Measurements from ENCODE around the gene CAPN9. TPM values are rescaled to one million over a fixed set of nuclear protein-coding genes. Genes with fewer than 3 reads are reported as not detected.

CAPN9 gene
- total and polyA plus RNA-seq, 4 donors: not detected

GRCh38 chr1:230747890-230748800 is 957 bp downstream of the CAPN9 start:
- Histone ChIP-seq H3K36me3 (ENCODE audit: control insufficient read depth in 4 of 4, insufficient read depth in 3 of 4, low read depth in 1 of 4, low read length in 3 of 4) (no peaks in the 10 kb centered on the region), H3K27ac (ENCODE audit: low read depth in 1 of 2, low read length in 2 of 2) (no peak overlapping the region), H3K4me1 (ENCODE audit: control insufficient read depth in 4 of 4, insufficient read depth in 4 of 4, low read length in 3 of 4) (peaks cover 0 to 2% (median 0%) of the 10 kb centered on the region in 4 donors), H3K27me3 (ENCODE audit: control insufficient read depth in 4 of 4, insufficient read depth in 4 of 4, low read length in 3 of 4) (no peaks in the 10 kb centered on the region), H3K4me3 (ENCODE audit: low read depth in 1 of 3, low read length in 3 of 3) (no peak overlapping the region), H3K9ac (ENCODE audit: low read depth in 1 of 2, low read length in 2 of 2) (no peak overlapping the region), H3K9me3 (ENCODE audit: control insufficient read depth in 4 of 4, low read length in 3 of 4) (no peaks in the 10 kb centered on the region)
- 70% methylated on average over 16 of the region's 16 CpGs for WGBS
- DNase-seq (ENCODE audit: low spot score): no peak
- TF ChIP-seq ZBTB33 (IDR thresholded peaks at IDR 0.05) (no peak), TAF1 (conservative IDR thresholded peaks at IDR 0.05) (no peak), JUND (IDR thresholded peaks at IDR 0.05) (no peak), ATF3 (IDR thresholded peaks at IDR 0.05) (no peak)

- no peak overlapping the region for H3K9ac ChIP-seq (ENCODE audit: low read depth in 1 of 2, low read length in 2 of 2)
- TF ChIP-seq ZBTB33 (IDR thresholded peaks at IDR 0.05) (no peak), JUND (IDR thresholded peaks at IDR 0.05) (no peak), FOXA2 (IDR thresholded peaks at IDR 0.05) (no peak)
- no peak overlapping the region for H3K4me3 ChIP-seq (ENCODE audit: low read depth in 1 of 3, low read length in 3 of 3)
- H3K9me3 ChIP-seq (ENCODE audit: control insufficient read depth in 4 of 4, low read length in 3 of 4): no peaks in the 10 kb centered on the region
- 87% methylated on average over 12 of the region's 12 CpGs for WGBS
- H3K27me3 ChIP-seq (ENCODE audit: control insufficient read depth in 4 of 4, insufficient read depth in 4 of 4, low read length in 3 of 4): no peaks in the 10 kb centered on the region
- H3K27ac ChIP-seq (ENCODE audit: low read depth in 1 of 2, low read length in 2 of 2): no peak overlapping the region
- H3K4me1 ChIP-seq (ENCODE audit: control insufficient read depth in 4 of 4, insufficient read depth in 4 of 4, low read length in 3 of 4): peaks cover 0 to 2% (median 0%) of the 10 kb centered on the region in 4 donors
- no peaks in the 10 kb centered on the region for H3K36me3 ChIP-seq (ENCODE audit: control insufficient read depth in 4 of 4, insufficient read depth in 3 of 4, low read depth in 1 of 4, low read length in 3 of 4)
- no peak for DNase-seq (ENCODE audit: low spot score)
Observed at GRCh38 chr1:230749150-230749549, 2.0 kb downstream of the CAPN9 start.

- Histone ChIP-seq H3K9ac (ENCODE audit: low read depth in 1 of 2, low read length in 2 of 2) (no peak overlapping the region), H3K4me1 (ENCODE audit: control insufficient read depth in 4 of 4, insufficient read depth in 4 of 4, low read length in 3 of 4) (no peaks in the 10 kb centered on the region), H3K4me3 (ENCODE audit: low read depth in 1 of 3, low read length in 3 of 3) (no peak overlapping the region), H3K27me3 (ENCODE audit: control insufficient read depth in 4 of 4, insufficient read depth in 4 of 4, low read length in 3 of 4) (no peaks in the 10 kb centered on the region), H3K36me3 (ENCODE audit: control insufficient read depth in 4 of 4, insufficient read depth in 3 of 4, low read depth in 1 of 4, low read length in 3 of 4) (no peaks in the 10 kb centered on the region), H3K27ac (ENCODE audit: low read depth in 1 of 2, low read length in 2 of 2) (no peak overlapping the region), H3K9me3 (ENCODE audit: control insufficient read depth in 4 of 4, low read length in 3 of 4) (no peaks in the 10 kb centered on the region)
- WGBS: 90% methylated on average over 3 of the region's 3 CpGs
- TF ChIP-seq FOXA1 (IDR thresholded peaks at IDR 0.05): no peak
- DNase-seq (ENCODE audit: low spot score): no peak
Observed at GRCh38 chr1:230749635-230750034, 2.4 kb downstream of the CAPN9 start.

- no peaks in the 10 kb centered on the region for H3K4me1 ChIP-seq (ENCODE audit: control insufficient read depth in 4 of 4, insufficient read depth in 4 of 4, low read length in 3 of 4)
- WGBS: 83% methylated on average over 5 of the region's 5 CpGs
- H3K4me3 ChIP-seq (ENCODE audit: low read depth in 1 of 3, low read length in 3 of 3): no peak overlapping the region
- H3K9me3 ChIP-seq (ENCODE audit: control insufficient read depth in 4 of 4, low read length in 3 of 4): no peaks in the 10 kb centered on the region
- H3K36me3 ChIP-seq (ENCODE audit: control insufficient read depth in 4 of 4, insufficient read depth in 3 of 4, low read depth in 1 of 4, low read length in 3 of 4): no peaks in the 10 kb centered on the region
- DNase-seq (ENCODE audit: low spot score): no peak
- no peak overlapping the region for H3K27ac ChIP-seq (ENCODE audit: low read depth in 1 of 2, low read length in 2 of 2)
- H3K27me3 ChIP-seq (ENCODE audit: control insufficient read depth in 4 of 4, insufficient read depth in 4 of 4, low read length in 3 of 4): no peaks in the 10 kb centered on the region
- H3K9ac ChIP-seq (ENCODE audit: low read depth in 1 of 2, low read length in 2 of 2): no peak overlapping the region
- TF ChIP-seq REST (IDR thresholded peaks at IDR 0.05) (no peak), ZBTB33 (IDR thresholded peaks at IDR 0.05) (no peak), GABPA (IDR thresholded peaks at IDR 0.05 in 1 of 2, conservative IDR thresholded peaks at IDR 0.05 in 1 of 2) (no peak)
Observed at GRCh38 chr1:230750576-230750975, 3.4 kb downstream of the CAPN9 start.

Measured in liver (tissue), 9 donors.